ENCODE data around the gene POC1A. TPM values are rescaled to one million over a fixed set of nuclear protein-coding genes. Genes with fewer than 3 reads are reported as not detected.

The POC1A gene
- total RNA-seq, 1 donor from 2014 or later, result 1.2 TPM

DNA sequence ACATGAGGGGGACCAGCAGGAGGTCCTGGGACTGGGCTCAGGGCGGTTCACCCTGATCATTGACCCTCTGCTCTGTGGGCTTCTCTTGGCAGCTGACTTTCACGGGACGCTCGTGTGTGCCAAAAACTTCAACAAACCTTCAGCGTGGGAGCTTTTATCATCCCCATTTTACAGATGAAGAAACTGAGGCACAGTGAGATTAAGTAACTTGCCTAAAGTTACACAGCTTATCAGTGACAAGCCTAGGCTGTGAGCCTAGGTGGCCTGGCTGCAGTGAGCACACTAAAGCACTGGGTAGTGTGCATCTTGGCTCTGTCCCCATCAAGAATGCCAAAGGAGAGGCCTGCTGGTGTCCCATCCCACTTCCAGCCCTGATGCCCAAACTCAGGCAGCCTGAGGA lies 74.3 kb downstream of the POC1A start:
- intact Hi-C loops (cut with micrococcal nuclease), result no loop called here
- no peak overlapping the region for H3K27ac ChIP-seq (replicated peaks)
- no peak for DNase-seq
- H3K9me3 ChIP-seq (replicated peaks), result no peaks in the 10 kb centered on the region
- no peak overlapping the region for H3K4me3 ChIP-seq
- no peaks in the 10 kb centered on the region for H3K4me1 ChIP-seq
- TF ChIP-seq, protein P1, sequence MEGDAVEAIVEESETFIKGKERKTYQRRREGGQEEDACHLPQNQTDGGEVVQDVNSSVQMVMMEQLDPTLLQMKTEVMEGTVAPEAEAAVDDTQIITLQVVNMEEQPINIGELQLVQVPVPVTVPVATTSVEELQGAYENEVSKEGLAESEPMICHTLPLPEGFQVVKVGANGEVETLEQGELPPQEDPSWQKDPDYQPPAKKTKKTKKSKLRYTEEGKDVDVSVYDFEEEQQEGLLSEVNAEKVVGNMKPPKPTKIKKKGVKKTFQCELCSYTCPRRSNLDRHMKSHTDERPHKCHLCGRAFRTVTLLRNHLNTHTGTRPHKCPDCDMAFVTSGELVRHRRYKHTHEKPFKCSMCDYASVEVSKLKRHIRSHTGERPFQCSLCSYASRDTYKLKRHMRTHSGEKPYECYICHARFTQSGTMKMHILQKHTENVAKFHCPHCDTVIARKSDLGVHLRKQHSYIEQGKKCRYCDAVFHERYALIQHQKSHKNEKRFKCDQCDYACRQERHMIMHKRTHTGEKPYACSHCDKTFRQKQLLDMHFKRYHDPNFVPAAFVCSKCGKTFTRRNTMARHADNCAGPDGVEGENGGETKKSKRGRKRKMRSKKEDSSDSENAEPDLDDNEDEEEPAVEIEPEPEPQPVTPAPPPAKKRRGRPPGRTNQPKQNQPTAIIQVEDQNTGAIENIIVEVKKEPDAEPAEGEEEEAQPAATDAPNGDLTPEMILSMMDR (IDR thresholded peaks at IDR 0.05; ENCODE audit: borderline replicate concordance), result no peak
- H3K36me3 ChIP-seq, result no peaks in the 10 kb centered on the region
- H3K27me3 ChIP-seq (ENCODE audit: low read depth), result no peaks in the 10 kb centered on the region

DNA sequence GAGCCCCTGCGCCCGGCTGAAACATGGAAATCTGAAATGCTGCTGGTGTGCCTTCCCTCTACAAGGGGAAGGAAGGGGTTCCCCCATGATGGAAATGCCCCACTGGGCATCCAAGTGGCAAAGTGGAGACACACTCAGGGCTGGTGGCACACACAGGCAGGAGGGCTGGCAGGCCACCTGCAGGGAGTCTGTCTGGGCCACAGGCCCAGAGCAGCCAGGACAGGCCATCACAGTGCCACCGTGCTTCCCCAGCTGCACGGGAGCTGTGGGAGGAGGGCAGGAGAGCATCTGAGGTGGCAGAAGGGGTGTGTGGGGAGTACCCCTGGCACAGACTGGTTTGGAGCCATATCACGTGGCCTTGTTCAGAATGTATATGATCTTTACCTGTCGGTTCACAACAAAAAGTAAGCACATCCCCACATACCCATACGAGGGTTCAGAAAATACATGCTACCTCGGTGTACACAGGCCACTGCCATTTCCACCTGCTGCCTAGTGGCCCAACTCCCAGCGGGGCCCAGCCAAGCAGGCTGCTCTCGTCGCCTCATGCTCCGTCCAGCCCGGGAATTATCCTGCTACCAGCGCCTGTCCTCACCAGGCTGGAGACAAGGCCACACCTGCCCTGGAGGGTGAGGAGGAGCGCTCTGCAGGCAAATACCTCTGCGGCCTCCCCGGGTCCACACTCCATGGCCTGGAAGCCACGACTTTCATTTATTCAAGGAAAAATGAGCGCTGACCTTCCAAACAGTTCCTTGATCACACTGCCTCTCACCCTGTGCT lies 75.3 kb downstream of the POC1A start:
- DNase-seq, result no peak
- TF ChIP-seq, protein P1 (IDR thresholded peaks at IDR 0.05; ENCODE audit: borderline replicate concordance), result no peak
- H3K27ac ChIP-seq (replicated peaks), result no peak overlapping the region
- no peaks in the 10 kb centered on the region for H3K27me3 ChIP-seq (ENCODE audit: low read depth)
- H3K36me3 ChIP-seq, result no peaks in the 10 kb centered on the region
- intact Hi-C loops (cut with micrococcal nuclease), result no loop called here
- no peak overlapping the region for H3K4me3 ChIP-seq
- no peaks in the 10 kb centered on the region for H3K9me3 ChIP-seq (replicated peaks)
- peaks cover 2% of the 10 kb centered on the region for H3K4me1 ChIP-seq

DNA sequence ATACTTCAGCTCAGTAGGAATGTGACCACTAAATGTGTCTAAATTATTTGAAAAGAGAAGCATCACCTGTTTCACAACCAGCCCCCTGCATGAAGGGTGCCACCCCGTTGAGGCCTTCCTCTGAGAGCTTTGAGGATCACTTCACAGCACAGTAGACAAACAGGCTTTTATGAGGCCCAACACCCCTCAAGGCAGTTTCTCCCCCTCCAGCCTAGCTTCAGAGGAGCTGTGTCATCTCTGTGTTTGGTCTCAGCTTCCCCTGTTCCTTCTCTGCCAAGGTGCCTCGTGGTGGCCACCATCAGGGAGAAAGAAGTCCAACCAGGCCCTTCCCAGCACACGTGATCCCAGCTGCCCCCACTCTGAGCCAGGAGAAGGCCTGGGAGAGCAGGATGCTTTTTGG lies 76.3 kb downstream of the POC1A start:
- H3K4me3 ChIP-seq, result no peak overlapping the region
- H3K9me3 ChIP-seq (replicated peaks), result no peaks in the 10 kb centered on the region
- intact Hi-C loops (cut with micrococcal nuclease), result no loop called here
- no peaks in the 10 kb centered on the region for H3K27me3 ChIP-seq (ENCODE audit: low read depth)
- TF ChIP-seq, protein P1 (IDR thresholded peaks at IDR 0.05; ENCODE audit: borderline replicate concordance), result no peak
- no peak overlapping the region for H3K27ac ChIP-seq (replicated peaks)
- no peaks in the 10 kb centered on the region for H3K36me3 ChIP-seq
- peaks cover 9% of the 10 kb centered on the region for H3K4me1 ChIP-seq
- DNase-seq, result no peak

DNA sequence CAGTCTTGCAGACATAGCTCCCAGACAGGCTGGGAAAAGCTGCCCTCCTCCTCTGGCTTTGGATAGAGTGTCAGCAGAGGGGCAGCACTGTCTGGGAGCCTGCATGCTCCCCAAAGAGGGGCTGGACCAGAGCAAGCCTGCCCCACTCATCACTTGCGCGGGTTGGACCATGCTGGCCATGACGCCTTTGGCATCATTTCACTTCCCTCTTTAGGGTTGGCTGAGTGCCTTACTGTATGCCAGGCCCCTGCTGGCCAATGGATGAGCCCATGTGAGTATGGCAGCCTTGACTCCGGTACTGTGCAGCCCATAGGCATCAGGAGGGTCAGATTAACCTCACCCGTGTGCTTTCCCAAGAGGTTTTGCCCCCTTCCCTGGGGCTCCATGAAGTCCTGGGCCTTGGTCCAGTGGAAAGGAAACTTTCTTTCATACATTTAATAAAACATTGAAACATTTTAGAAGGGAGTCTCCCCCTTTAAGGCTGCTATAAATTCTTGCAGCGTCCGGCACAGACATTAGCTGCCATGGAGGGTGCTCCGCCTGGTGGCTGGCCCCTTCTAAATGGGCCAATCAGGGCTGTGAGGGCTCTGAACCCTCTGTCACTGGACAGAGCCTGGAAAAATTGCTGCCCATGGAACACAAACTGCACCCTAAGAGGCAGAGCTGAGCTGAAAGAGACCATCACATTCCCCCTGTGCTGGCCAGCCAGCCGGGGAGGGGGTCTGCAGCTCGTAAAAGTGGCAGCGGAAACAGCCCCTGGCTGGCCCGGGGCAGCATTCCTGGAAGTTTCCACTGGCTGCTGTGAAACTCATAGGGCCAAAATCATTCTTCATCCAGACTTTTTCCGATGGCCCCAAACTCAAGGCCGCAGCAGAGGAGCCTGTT lies 77.1 kb downstream of the POC1A start:
- Histone ChIP-seq H3K9me3 (replicated peaks) (no peaks in the 10 kb centered on the region), H3K27ac (replicated peaks) (no peak overlapping the region), H3K4me1 (peaks cover 10% of the 10 kb centered on the region), H3K36me3 (no peaks in the 10 kb centered on the region), H3K4me3 (no peak overlapping the region), H3K27me3 (ENCODE audit: low read depth) (no peaks in the 10 kb centered on the region)
- DNase-seq, result no peak
- TF ChIP-seq, protein P1 (IDR thresholded peaks at IDR 0.05; ENCODE audit: borderline replicate concordance), result peak; percentile 27
- intact Hi-C loops (cut with micrococcal nuclease), result no loop called here

DNA sequence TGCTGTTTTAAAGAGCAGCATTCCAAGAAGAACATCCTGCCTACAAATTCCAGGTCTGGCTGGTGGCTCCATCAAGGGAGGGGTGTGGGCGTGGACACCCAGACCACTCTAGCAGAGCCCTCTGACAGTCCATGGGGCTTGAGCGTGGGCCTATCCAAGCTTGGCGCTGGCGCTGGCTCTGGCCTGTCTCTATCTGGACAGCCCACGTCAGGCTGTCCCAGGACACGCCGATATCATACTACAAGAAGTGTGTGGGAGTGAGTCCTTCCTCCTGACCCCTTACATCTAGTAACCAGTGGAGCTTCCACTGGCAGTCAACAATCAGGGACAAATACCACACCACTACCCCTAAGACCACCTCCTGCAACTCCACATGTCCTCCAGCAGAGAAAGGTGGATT lies 80.7 kb downstream of the POC1A start:
- intact Hi-C loops (cut with micrococcal nuclease), result no loop called here
- TF ChIP-seq, protein P1 (IDR thresholded peaks at IDR 0.05; ENCODE audit: borderline replicate concordance), result no peak
- H3K9me3 ChIP-seq (replicated peaks), result no peaks in the 10 kb centered on the region
- no peaks in the 10 kb centered on the region for H3K36me3 ChIP-seq
- H3K27me3 ChIP-seq (ENCODE audit: low read depth), result no peaks in the 10 kb centered on the region
- H3K4me3 ChIP-seq, result no peak overlapping the region
- peaks cover 35% of the 10 kb centered on the region for H3K4me1 ChIP-seq
- DNase-seq, result no peak
- H3K27ac ChIP-seq (replicated peaks), result no peak overlapping the region

Data from left ventricle myocardium inferior (tissue), 1 donor.